K562 treated with DMSO at 1 percent for 12 hours (cell line): ENCODE results near the gene KATNA1. TPM values are rescaled to one million over a fixed set of nuclear protein-coding genes. Genes with fewer than 3 reads are reported as not detected.

Source experiments
- total RNA-seq: library from RNA; unstranded; fragments of 300-600 nt; gene quantifications from 2 replicates; pipeline ENCODE4 v1.2.3, GENCODE V29; 2022; ENCODE audit not compliant: insufficient read depth

Gene KATNA1
- 28.8 and 47.9 TPM in 2 replicates for total RNA-seq

GRCh38 chr6:149648148-149649145 lies at the start of gene KATNA1:
KATNA1 (minus strand) TSS chr6:149648714; CDS start chr6:149638547, 10,167 bp downstream.

GRCh38 chr6:149565527-149566409 lies 82.7 kb downstream of the KATNA1 start, which contains the start of gene GINM1:
GINM1 (plus strand) TSS chr6:149566375; CDS start chr6:149566415, 40 bp downstream.

GRCh38 chr6:149545754-149546471 lies 102.6 kb downstream of the KATNA1 start, which contains the start of gene PPIL4:
PPIL4 (minus strand) TSS chr6:149546043; CDS start chr6:149546005, 38 bp downstream.

Other genes starting within 250 kb of the KATNA1 start
- gene SUMO4, start 248.5 kb downstream of the KATNA1 start, total RNA-seq: not detected in 2 replicates
- not detected in 2 replicates for gene ZC3H12D, start 163.7 kb downstream of the KATNA1 start, total RNA-seq
- 10.9 and 19.1 TPM in 2 replicates for gene PPIL4, start 102.7 kb downstream of the KATNA1 start, total RNA-seq
- 17.7 and 37.7 TPM in 2 replicates for gene GINM1, start 82.3 kb downstream of the KATNA1 start, total RNA-seq
- 3.4 and 20.9 TPM in 2 replicates for gene LATS1, start 69.4 kb upstream of the KATNA1 start, total RNA-seq
- 18.9 and 43.6 TPM in 2 replicates for gene NUP43, start 97.8 kb upstream of the KATNA1 start, total RNA-seq
- 315 and 448 TPM in 2 replicates for gene PCMT1, start 101.0 kb upstream of the KATNA1 start, total RNA-seq
- gene LRP11, start 215.6 kb upstream of the KATNA1 start, total RNA-seq: 2.7 and 6.7 TPM in 2 replicates
- not detected in 2 replicates for gene RAET1E, start 249.4 kb upstream of the KATNA1 start, total RNA-seq